CD4-positive, alpha-beta T cell treated with Interleukin-2 at 100 ng/mL for 4 hours (primary cell): ENCODE measurements around the gene HDDC2.

Experiments used
- DNase-seq: peaks from one replicate; pipeline ENCODE4 v3.0.0-alpha.2; 2020; ENCODE audit warnings: low spot score

The HDDC2 gene

DNA sequence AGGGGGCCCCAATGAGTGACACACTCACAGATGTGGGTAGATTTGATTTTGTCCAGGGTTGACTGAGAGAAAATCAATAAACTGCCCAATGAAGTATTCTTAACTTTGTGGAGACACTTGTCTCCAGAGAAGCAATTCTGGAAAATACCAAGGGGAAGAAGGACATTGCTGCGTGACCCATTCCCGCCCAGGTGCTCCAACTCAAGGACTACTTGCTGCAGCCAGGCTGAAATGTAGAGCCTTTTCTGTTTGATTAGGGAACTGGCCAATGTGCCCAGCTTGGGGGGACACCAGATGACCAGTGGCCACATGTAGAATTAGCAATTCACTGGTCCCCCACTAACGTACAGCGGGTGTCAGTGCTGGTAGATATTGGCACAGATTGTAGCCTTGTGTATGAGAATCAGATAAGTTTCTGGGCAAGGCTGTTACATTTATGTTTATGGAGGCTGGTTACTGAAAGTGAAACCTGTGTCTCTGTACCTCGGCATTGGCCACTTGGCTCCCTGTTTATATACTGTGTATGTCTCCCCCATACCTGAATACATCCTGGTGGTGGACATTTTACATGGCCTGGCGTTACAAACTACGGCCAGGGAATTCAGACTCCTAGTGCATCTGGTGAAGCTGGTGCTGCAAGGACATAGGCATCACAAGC, 32.3 kb downstream of the HDDC2 start:
- no peak for DNase-seq

DNA sequence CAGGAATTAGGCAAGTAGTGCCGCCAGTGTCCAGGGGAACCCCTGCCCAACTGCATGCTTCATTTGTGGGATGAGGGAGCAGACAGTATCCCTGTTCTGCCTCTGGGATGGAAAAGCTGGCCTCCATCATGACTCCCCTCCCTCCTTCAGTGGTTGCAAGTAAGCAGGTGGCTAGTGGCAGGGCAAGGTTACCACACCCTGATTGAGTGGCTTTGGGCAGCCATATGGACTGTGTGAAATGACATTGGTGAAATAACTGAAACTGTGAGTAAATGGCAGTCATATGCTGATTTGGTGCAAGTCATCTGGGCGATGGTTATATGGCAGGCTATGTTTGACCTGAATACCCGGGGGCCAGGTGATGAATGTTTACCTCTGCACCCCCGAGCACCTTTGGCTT, 33.0 kb downstream of the HDDC2 start:
- no peak for DNase-seq

DNA sequence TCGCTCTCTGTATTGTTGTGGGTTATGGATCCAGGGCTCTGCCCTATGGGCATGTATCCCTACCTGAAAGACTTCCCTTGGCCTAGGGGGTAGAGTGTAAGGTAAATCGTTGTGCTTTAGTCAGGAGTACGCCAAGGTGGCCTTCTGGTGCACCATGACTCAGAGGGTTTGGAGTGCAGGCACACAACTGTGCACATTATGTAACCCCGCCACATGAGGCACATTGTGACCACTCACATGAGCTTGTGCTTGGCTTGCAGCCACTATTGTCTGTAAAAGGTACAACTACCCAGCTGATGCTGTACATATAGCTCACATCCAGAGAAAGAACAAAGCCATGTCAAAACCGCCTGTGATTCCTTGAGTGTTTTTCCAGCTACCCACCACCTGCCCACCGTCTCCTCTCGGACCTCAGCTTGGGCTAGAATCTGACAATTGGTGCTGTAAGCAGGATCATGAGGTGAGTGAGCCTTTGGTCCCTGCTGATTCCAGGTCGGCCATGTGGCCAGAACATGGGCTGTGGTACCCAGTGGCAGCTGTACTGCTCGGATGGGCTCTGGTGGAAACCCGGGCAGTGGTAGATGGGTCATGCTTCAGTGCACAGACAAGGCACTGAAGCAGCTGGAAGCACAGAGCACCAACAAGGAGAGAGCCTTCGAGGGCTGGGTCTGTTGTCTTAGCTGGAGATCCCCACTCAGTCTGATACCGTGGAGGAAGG, 33.8 kb downstream of the HDDC2 start:
- DNase-seq: no peak

DNA sequence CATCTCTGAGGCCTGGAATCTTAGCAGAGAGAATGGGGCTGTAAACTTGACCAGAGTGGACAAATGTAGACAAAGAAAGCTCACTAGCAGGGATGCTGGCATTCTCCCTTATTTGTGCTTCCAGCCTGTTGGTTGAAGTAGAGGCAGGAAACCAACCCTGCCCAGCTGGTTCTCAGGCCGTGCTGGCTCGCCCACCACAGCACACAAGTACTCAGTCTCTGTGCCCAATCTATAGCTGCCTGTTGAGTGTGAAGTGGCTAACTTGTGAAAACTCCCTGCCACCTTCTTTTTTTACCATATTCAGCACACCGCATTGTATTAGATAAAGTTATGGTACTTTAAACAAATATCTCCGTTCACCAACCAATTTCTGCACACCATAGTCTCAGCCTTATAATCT, 37.3 kb downstream of the HDDC2 start:
- DNase-seq: no peak

DNA sequence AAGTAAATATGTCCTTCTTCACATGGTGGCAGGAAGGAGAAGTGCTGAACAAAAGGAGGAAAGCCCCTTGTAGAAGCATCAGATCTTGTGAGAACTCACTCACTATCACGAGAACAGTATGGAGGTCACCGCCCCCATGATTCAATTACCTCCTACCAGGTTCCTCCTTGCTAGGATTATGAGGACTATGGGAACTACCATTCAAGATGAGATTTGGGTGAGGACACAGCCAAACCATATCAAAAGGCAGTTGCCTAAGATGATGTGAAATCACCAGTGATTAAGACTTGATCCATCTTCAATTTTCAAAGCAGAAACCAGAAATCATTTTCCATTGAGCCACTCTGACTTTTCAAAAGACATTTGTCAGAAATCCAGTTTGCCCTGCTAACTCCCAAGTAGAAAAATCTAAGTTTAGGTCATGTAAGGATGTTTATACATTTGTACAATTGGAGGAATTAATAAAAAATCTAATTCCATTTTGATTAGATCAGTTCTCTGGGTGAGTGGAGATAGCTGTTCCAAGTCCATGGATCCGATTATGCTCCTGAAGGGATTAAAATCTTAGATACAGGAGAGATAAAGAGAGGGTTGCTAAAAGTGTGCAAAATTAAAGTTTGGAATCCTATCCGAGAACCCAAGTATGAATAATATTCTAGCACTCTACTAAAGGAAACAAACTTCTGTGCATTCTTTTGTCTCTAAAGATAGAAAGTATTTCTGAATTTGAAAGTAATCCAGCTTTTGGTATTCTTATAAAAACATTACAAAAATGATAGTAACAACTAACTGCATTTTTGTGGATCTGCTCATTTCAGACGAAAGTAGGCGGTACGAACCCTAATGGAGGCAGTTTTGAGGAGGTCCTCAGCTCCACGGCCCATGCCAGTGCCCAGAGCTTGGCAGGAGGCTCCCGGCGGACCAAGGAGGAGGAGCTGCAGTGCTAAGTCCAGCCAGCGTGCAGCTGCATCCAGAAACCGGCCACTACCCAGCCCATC, 39.5 kb downstream of the HDDC2 start:
- no peak for DNase-seq

DNA sequence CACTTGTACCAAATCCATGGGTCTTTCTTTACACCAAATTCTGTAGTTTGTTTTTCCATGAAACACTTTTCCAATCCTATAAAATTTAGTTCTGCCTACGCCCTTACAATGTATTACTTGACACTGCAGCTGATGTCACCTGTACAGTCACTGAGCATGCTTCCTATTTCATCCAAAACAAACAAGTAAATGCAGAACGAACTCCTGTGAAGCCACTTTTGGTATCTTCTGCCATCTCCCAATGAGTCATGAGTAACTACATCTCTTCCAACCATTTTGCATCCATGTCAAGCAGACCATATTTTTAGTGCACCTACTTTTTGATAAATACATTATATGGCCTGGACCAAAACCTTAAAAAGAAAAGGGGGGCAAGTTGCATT, 42.4 kb downstream of the HDDC2 start:
- DNase-seq: no peak

DNA sequence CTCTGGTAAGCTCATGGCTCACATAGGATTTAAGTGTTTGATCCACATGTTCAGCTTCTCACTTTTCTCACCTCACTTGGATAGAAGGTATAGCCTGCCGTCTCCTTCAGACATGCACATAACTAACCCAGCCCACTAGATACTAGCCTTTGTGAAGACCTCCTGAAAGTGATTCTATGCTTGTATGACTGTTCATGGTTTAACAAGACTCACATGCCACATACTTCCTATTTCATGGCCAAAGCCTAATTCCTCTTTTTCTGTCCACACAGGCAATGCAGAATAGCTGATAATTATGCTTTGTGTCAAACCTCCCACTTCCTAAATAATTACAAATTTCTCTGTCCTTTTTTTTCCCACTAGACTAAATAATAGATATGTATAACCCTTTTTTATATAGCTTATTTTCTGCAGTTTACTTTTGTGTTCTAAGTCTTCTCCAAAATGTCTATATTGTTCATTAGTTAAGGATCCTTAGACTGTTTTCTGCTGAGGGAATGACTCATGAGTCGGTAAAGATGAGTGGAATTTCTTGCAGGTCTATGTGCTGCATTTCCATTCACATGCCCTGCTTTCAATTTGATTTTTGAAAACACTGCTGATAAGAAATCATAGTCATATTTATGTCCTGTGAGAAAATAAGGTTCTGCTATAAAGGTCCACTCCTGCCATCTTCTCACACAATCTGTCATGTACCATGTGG, 43.0 kb downstream of the HDDC2 start:
- DNase-seq: no peak

DNA sequence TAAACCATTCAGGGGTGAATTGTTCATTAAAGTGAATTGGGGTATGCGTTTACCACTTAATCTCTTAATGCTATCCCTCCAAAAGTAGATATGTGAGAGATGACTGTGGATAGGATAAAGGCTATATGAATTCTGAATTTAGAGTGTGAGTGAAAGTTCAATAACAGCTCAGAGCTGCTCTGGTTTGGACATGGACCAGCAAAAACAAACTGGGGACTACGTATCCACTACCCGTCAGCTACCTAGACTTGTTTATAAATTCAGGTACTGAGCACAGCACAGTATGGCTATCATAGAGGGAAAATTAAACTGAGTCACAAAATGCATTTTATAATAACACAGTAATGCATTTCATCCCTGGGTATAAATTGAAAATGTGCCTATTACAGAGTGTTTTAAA, 44.4 kb downstream of the HDDC2 start:
- no peak for DNase-seq

DNA sequence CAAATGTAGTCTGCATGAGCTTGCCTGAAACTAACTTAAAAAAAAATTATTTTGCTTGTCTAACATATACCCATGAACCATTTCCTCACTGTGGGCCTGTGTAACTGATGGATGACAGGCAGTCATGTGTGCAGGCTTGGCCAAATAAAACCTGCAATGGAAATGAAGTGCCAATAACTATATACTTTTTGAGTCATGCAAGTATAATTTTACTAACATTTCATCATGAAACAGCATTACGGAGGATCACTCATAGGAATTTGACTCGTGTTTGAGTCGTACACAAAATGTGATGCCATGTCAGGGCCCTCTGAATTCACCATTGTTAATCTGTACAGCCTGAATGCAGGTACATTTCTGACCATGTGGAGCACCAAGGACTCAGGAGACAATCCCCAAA, 46.6 kb downstream of the HDDC2 start:
- no peak for DNase-seq

DNA sequence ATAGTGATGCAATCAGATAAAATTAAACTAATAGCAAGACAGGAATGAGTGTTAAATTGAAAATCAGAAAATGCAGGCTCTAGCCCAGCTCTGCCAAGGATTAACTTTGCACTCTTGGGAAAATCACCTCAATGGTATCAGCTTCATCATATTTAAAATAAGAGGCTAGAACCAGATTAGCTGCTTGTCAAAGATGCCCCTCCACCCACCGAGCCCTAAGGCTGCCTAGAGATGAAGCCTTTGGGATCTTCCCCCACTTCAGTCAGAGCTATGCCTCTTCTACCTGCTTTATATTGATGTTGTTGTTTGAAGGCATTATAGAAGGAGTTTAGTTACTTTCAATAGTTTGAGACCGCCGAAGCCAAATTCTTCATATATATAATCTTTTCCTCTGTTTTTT, 47.4 kb downstream of the HDDC2 start:
- DNase-seq: no peak

DNA sequence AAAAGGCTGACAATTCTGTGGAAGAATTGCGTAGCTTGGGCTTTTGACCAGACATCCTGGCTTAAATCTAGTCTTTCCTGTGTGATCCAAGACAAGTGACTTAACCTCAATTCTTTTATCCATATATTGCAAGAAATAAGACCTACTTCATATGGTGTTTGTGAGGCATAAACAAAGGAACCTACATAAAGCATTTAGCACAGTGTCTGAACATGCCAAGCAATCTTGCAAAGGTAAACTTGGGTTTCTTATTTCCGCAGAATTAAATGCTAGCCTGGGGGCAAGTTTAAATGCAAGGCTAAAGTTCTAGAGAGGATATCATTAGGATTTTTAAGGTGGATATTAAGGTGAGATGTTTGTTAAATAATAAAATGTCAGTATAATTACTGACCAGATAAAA, 47.9 kb downstream of the HDDC2 start:
- DNase-seq: no peak

DNA sequence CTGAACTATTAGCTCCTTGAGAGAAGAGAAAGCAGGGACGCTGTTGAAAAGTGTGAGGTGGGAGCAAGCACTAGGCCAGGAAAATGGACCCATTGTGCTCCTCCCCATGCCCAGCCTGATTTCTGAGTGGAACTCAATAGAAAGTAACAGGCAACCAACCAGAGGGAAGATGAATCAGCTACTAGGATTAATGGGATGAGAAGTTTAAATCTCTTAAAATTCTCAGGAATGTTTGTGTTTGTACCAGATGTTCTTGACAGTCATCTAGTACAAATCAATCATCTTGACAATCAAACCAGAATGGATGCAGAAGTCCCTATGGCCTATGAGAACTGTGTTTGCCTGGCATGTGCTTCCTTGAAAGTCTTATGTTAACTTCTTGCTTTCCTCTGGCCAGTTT, 48.9 kb downstream of the HDDC2 start:
- DNase-seq: no peak

DNA sequence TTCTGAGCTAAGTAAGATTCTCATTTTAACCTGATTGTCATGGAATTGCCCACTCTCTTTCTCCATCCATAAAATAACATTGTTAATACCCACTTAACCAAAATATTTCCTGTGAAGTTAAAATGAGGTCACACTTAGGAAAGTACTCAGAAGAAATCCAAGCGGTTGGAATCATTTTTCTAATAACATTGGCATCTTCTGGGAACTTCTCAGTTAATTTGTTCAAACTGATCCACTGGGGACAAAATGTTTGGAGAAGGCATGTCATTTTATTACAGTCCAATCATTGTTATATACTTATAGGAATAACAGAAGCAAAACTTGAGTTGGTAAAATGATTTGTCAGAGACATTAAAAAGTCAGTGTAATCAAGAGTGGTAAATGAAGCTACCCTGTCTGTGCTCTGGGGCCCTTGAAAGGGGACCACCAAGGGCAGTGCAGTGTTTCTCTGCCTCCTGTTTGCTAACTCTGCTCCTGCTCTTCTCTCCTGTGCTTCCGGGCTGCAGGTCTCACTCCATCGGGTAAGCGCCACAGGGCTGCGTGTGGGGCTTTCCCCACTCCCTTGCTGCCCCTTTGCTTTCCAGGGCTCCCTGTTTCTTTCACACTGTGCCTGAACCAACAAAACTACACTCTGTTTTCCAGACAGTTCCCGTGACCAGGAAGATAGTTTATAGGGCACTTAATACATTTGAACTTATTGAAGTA, 50.1 kb downstream of the HDDC2 start:
- DNase-seq: no peak

DNA sequence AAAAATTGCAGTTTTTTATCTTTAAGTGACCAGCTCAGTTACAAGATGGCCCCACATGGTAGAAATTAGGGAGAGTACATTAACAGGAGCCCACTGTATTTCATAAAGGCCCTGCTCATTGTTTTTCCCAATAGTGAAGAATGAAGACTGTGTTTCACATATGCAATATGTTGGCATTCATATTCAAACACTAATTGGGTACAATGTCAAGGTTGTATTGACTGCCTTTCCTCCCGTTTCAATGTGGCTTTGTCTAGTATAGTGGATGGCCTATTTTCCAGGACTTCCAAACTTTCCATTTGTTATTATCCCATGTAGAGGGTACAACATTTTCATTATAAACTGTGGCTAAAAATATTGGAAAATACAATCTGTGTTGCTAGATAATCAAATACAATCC, 51.3 kb downstream of the HDDC2 start:
- no peak for DNase-seq

DNA sequence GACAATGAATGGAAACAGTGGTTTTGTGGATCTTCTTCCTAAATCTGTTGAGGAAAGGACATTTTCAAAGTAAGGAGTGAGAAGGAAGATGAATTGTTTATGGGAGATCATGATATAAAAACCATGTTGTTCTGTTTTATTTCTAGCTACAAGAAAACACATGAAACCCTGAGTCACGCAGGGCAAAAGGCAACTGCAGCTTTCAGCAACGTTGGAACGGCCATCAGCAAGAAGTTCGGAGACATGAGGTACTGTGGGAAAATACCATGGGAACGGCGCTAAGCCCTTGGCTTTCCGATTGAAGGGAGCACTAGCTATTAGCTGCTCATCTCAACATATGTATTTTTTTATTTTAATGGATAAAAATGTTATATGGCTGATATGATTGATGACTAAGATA, 53.6 kb downstream of the HDDC2 start:
- no peak for DNase-seq

DNA sequence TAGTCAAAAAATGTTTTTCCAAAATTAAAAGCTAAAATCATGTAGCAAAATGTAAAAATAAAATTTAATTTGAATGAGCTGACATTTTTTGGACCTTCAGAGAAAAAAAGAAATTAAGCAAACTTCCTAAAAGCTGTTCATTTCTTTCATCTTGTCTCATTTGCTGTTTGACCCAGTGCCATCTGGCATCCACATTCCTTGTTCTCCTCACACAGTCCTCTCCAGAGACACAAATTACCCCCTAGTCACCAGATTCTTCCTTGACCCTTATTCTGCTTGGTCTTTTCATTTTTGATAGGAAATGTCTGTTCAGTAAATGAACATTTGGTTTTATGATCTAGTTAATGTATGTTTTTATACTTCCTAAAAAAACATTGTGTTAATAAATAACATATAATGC, 55.2 kb downstream of the HDDC2 start:
- no peak for DNase-seq

DNA sequence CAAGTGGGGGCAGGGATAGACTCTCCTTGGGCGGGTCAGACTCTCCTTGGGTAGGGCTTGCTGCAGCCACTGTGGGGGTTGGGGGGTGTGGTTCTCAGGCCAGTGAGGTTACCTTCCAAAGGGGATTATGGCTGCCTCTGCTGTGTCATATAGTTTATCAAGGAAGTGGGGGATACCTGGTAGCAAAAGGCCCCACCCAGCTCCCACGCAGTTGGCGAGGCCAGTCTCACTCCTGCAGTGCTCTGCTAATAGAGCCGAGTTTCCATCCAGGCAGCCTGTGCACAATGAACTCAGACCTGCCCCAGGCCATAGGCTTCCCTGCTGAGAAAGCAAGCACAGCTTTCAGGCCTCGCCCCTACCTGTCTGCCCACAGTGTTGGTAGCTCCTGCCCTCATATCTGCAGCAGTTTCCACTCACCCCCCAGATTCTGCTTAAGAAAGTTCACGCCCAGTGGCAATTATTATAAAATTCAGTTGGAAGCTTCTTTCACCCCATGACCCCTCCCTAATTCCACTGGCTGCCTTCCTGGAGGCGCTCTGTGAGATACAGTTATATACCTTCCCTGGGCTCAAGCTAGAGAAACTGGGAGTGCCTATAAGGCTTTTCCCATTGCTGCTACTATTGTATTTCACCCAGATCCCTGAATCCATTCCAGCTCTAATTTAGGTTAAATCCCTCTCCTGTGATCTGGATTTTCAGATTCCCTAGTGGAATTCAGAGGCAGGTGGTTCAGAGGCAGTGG, 56.1 kb downstream of the HDDC2 start:
- no peak for DNase-seq

DNA sequence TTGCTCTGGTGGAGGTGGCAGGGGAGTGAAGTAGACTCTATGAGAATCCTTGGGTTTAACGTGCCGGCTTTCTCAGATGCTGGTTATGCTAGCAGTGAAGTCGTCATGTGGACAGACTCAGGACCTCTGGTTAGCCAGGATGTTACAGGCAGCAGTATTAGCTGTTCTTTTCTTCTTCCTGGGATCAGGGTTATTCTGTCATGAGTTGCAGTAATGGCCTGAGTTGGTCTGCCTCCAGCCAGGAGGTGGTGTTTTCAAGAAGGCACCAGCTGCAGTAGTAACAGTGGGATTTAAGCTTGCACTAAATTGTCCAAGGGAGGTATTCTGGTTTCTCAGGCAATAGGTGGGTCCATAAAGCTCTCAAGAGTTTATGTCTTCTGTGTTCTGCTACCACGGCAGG, 56.7 kb downstream of the HDDC2 start:
- no peak for DNase-seq

DNA sequence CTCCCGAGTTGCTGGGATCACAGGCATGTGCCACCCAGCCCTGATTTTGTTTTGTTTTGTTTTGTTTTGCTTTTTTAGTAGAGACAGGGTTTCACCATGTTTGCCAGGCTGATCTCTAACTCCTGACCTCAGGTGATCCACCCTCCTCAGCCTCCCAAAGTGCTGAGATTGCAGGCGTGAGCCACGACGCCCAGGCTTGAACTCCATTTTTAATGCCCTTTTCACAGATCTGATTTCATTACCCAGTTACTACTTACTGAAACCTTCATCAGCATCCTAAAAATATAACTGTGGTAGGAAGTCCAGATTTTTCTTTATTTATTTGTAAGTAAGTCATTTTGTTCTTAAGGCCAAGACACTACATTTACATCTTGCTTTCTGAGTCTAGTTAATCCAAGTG, 64.0 kb downstream of the HDDC2 start:
- DNase-seq: no peak

DNA sequence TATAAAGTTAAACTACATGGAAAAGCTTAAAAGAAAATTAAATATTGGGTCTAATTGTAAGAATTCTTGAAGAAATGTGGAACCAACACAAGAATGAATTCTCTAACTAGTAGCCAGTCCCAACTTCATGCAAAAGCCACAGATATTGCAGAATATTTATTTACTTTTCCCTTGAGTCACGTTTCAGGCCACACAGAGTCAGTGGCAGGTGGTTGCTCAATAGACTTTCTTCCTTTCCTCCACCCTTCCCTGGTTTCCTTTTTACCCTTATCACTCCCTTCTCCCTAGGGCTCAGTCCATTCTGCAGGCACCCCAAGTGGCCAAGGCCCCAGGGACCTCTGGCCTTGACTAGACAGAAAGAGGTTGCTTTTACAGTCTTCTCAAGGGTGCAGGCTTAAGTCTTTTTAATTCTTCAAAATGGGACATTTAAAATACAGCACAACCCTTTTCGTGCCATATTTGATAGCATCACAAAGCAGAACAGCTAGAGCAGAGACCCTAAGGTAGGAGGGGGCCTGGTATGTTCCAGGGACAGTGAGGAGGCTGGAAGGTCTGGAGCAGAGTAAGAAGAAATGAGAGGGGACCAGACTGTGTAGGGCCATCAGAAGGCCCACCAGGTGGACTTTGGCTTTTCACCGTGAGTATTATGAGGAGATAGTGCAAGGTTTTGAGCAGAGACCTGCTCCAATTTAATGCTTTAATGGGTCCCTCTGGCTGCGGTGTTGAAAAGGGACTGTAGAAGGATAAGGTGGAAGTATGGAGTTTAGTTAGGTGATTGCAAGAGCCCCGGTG, 65.0 kb downstream of the HDDC2 start:
- DNase-seq: no peak
